ENCODE results near the gene SLC5A9.
"Not testable (repeated sequence)": the region's sequence is repeated elsewhere in the genome, so short reads cannot be mapped to it uniquely, and the experiment has no call there.

Gene SLC5A9

DNA sequence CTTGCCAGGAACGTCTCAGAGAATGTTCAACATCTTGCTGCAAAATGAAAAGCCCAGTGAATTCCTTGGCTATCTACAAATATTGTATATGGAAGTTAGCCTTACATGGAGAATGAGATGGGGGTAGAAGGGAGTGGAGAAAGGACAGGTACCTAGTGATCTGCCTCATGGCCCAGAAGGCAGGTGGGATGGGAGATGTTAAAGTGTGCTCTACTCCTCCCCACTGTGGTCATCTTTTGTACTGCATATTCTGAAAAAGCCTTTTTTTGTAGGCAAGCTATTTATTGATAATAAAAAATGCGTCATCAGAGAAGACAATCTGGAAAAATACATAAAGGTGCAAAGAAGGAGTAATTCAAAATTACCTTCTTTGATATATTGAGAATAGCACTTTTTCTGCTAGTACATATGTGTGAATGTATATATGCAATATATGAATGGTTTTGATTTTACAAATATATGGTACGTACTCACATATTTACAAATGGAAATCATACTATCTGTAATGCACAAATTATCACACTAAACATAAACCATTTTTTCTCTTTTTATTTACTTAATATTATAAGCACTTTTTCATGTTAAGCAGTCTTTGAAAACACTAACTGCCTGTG, 19.1 kb upstream of the SLC5A9 start:
- Mint-ChIP-seq H3K4me3 (no peak overlapping the region), H3K27me3 (peaks cover 30% of the 10 kb centered on the region), H3K4me1 (ENCODE audit: low read depth) (no peaks in the 10 kb centered on the region), H3K9me3 (no peaks in the 10 kb centered on the region), H3K36me3 (ENCODE audit: low read depth) (no peaks in the 10 kb centered on the region), H3K27ac (no peak overlapping the region)
- intact Hi-C loops (cut with micrococcal nuclease): no loop called here

DNA sequence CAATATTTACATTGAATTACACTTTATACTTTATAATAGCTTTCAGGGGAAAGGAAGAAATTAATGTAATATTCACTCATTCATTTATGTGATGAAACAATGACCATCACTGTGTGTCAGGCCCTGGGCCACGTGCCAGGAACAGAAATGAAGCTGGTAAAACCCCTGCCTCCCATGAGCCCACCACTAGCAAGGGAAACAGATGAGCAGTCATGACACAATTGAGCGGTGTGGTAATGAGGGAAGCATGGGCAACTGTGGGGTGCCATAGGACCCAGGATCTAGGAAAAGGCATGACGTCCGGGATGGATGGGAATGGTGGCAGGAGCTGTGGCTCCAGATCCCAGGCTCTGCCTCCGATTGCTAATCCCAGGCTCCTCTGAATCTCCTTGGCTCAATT, 17.0 kb upstream of the SLC5A9 start:
- H3K4me1 Mint-ChIP-seq (ENCODE audit: low read depth): no peaks in the 10 kb centered on the region
- no peaks in the 10 kb centered on the region for H3K9me3 Mint-ChIP-seq
- H3K36me3 Mint-ChIP-seq (ENCODE audit: low read depth): no peaks in the 10 kb centered on the region
- intact Hi-C loops (cut with micrococcal nuclease): no loop called here
- no peak overlapping the region for H3K27ac Mint-ChIP-seq
- peaks cover 13% of the 10 kb centered on the region for H3K27me3 Mint-ChIP-seq
- H3K4me3 Mint-ChIP-seq: no peak overlapping the region

DNA sequence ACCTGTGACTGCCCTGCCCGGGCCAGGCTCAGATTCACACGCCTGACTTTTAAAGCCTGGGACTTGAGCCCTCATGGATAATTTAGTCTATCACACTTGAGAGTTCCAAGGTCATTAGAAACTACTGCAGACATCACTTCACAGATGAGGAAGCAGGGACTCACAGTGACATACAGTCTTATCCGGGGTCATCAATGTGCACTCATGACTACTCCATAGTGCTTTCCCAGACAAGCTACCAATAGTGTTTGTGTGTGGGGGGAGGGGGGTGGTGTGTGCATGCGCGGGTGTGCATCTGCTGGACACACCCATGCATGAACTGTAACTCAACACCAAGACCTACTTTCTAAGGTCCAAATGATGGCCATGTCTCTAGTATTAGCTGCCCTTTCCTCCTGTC, 16.1 kb upstream of the SLC5A9 start:
- Mint-ChIP-seq H3K27me3 (peaks cover 6% of the 10 kb centered on the region), H3K4me1 (ENCODE audit: low read depth) (no peaks in the 10 kb centered on the region), H3K4me3 (no peak overlapping the region), H3K9me3 (no peaks in the 10 kb centered on the region), H3K36me3 (ENCODE audit: low read depth) (no peaks in the 10 kb centered on the region), H3K27ac (no peak overlapping the region)
- intact Hi-C loops (cut with micrococcal nuclease): no loop called here

DNA sequence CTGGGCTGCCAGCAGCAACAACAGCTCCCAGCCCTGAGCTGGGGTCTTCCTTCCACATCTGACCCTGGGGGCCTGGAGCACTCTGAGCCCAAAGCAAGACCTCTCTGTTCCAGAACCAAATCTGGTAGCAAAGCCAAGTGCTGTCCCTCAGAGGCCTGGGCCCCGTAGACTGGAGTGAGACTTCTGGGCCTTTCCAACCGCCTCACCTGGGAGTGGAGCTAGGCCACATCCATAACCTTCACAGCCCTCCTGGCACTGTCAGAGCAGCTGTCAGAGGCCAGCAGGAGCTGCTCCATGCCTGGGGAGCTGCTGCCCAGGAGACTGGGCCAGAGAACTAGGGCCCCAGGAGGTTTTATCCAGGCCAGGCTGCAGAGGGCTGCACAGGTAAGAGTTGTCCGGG, 15.4 kb upstream of the SLC5A9 start:
- peaks cover 6% of the 10 kb centered on the region for H3K27me3 Mint-ChIP-seq
- H3K36me3 Mint-ChIP-seq (ENCODE audit: low read depth): no peaks in the 10 kb centered on the region
- H3K9me3 Mint-ChIP-seq: no peaks in the 10 kb centered on the region
- H3K4me3 Mint-ChIP-seq: no peak overlapping the region
- H3K4me1 Mint-ChIP-seq (ENCODE audit: low read depth): no peaks in the 10 kb centered on the region
- H3K27ac Mint-ChIP-seq: no peak overlapping the region
- intact Hi-C loops (cut with micrococcal nuclease): no loop called here

DNA sequence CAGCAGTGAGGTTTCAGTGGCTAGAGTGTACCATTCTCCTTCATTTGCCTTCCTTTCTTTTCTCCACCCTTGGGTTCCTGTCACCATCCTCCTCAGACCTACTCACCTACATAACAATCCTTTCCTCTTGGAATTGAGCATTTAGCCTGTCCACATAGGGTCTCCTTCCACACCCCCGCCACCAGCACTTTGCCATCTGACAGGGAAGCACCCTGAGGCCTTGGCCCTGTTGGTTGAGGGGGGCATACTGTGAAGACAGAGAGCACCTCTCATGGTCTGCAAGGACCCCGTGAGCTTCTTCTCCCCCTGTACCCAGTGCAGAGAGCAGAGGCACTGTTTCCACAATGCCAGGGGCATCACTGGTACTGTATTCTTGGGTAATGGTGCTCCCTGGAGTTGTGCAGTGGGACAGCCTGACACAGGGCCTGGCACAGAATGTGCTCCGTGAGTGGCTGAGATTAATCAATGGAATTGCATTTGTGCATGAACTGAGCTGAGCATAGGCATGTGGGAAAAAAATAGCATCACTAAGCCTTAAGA, 14.9 kb upstream of the SLC5A9 start:
- H3K4me3 Mint-ChIP-seq: no peak overlapping the region
- H3K27ac Mint-ChIP-seq: no peak overlapping the region
- no peaks in the 10 kb centered on the region for H3K4me1 Mint-ChIP-seq (ENCODE audit: low read depth)
- H3K9me3 Mint-ChIP-seq: no peaks in the 10 kb centered on the region
- peaks cover 2% of the 10 kb centered on the region for H3K27me3 Mint-ChIP-seq
- no peaks in the 10 kb centered on the region for H3K36me3 Mint-ChIP-seq (ENCODE audit: low read depth)
- intact Hi-C loops (cut with micrococcal nuclease): no loop called here

DNA sequence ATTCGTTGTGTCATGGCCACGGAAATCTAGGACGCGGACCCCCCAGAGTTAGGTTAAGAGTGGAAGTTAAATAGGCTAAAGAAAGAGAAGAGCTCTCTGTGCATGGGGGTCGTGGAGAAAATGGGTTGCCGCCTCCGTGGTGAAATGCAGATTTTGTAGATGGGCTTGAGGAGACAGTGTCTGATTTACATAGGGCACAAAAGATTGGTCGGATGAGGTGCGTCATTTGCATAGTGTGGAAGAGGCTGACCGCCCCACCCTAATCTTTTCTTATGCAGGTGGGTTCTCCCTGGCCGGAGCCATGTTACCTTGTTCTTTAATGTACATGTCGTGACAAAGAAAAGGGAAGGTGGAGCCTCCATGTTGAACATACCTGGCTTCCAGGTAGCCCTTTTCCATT, 14.3 kb upstream of the SLC5A9 start:
- no peaks in the 10 kb centered on the region for H3K36me3 Mint-ChIP-seq (ENCODE audit: low read depth)
- no peak overlapping the region for H3K4me3 Mint-ChIP-seq
- no peak overlapping the region for H3K27ac Mint-ChIP-seq
- H3K4me1 Mint-ChIP-seq (ENCODE audit: low read depth): no peaks in the 10 kb centered on the region
- H3K27me3 Mint-ChIP-seq: peaks cover 2% of the 10 kb centered on the region
- H3K9me3 Mint-ChIP-seq: no peaks in the 10 kb centered on the region
- intact Hi-C loops (cut with micrococcal nuclease): no loop called here

DNA sequence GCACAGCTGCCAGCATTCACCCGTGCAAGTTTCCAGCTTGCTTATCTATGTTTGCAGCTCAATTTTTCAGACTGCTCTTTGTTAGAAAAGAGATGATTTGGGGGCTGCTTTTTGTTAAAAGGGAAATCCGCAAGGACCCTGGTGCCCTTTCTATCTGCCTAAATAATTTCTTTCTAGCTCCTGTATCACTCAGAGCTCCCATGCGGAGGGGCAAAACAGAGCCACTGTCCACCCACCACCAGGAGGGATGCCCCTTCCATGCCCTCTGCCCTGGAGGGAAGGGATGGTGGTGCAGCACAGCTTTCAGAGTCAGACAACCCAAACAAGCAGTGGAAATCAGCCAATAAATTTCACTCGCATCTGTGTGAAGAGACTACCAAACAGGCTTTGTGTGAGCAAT, 13.9 kb upstream of the SLC5A9 start:
- Mint-ChIP-seq H3K9me3 (no peaks in the 10 kb centered on the region), H3K27ac (no peak overlapping the region), H3K27me3 (peaks cover 5% of the 10 kb centered on the region), H3K4me1 (ENCODE audit: low read depth) (no peaks in the 10 kb centered on the region), H3K36me3 (ENCODE audit: low read depth) (no peaks in the 10 kb centered on the region), H3K4me3 (no peak overlapping the region)
- intact Hi-C loops (cut with micrococcal nuclease): no loop called here

DNA sequence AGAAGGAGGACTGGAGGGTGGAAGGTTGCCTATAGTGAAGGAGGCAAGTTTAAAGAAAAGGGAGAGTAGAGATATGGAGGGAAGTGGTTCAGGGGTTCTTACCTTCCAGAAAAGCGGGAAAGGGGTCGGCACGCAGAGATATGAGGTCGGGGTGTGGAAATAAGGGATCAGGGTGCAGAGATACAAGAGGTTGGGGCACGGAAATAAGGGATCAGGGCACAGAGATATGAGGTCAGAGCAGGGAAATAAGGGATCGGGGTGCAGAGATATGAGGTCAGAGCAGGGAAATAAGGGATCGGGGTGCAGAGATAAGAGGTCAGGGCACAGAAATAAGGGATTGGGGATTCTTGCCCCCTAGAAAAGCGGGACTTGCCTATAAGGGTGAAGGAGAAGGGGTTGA, 9.1 kb upstream of the SLC5A9 start:
- H3K4me3 Mint-ChIP-seq; H3K9me3 Mint-ChIP-seq; H3K36me3 Mint-ChIP-seq (ENCODE audit: low read depth); intact Hi-C loops (cut with micrococcal nuclease); H3K27ac Mint-ChIP-seq; H3K27me3 Mint-ChIP-seq: not testable (repeated sequence)
- peaks cover 15% of the 10 kb centered on the region for H3K4me1 Mint-ChIP-seq (ENCODE audit: low read depth)

DNA sequence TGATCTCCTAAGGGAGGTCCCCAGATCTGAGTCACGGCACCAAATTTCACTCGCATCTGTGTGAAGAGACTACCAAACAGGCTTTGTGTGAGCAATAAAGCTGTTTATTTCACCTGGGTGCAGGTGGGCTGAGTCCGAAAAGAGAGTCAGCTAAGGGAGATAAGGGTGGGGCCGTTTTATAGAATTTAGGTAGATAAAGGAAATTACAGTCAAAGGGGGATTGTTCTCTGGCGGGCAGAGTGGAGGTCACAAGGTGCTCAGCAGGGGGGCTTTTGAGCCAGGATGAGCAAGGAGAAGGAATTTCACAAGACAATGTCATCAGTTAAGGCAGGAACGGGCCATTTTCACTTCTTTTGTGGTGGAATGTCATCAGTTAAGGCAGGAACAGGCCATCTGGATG, 8.2 kb upstream of the SLC5A9 start:
- H3K4me1 Mint-ChIP-seq (ENCODE audit: low read depth): peaks cover 15% of the 10 kb centered on the region
- intact Hi-C loops (cut with micrococcal nuclease); H3K36me3 Mint-ChIP-seq (ENCODE audit: low read depth); H3K27ac Mint-ChIP-seq; H3K27me3 Mint-ChIP-seq; H3K4me3 Mint-ChIP-seq; H3K9me3 Mint-ChIP-seq: not testable (repeated sequence)

DNA sequence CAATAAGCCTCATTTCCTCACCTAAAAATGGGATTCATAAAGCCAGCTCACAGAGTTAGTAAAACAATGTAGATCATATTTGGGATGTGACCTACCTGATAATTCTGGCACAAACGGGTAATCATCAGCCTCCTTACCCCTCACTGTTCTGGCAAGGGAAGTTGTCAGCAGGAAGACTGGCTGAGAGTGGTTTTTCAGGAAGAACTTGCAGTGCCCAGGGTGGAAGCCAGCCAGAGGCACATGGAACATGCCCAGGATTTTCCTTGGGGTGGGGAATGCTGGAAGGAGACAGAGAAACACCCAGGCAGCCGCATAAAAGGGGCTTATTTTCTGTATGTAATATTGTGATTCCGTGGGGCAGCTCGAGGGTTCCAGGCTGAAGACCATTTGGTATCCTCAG, 7.7 kb upstream of the SLC5A9 start:
- Mint-ChIP-seq H3K36me3 (ENCODE audit: low read depth) (no peaks in the 10 kb centered on the region), H3K4me1 (ENCODE audit: low read depth) (peaks cover 15% of the 10 kb centered on the region), H3K9me3 (no peaks in the 10 kb centered on the region), H3K4me3 (no peak overlapping the region), H3K27me3 (peaks cover 8% of the 10 kb centered on the region), H3K27ac (no peak overlapping the region)
- intact Hi-C loops (cut with micrococcal nuclease): no loop called here

DNA sequence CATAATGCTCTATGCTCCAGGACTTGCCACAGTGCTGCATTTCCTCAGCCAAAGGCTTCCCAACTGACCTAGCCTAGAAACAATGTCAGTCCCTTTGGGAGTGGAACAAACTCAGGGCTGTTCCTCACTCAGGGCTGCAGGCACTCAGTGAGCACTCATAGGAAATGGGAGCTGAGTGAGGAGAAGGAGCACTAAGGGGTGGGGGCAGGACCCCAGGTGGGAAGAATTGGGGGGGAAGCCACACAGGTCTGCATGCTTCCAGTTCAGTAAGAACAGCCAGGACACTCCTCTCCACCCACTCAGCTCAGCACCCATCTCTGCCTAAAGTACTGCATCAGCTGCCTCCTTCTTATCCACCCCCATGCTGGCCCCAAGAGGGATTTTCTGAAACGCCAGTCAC, 7.3 kb upstream of the SLC5A9 start:
- peaks cover 15% of the 10 kb centered on the region for H3K4me1 Mint-ChIP-seq (ENCODE audit: low read depth)
- no peak overlapping the region for H3K27ac Mint-ChIP-seq
- intact Hi-C loops (cut with micrococcal nuclease): no loop called here
- no peaks in the 10 kb centered on the region for H3K36me3 Mint-ChIP-seq (ENCODE audit: low read depth)
- H3K9me3 Mint-ChIP-seq: no peaks in the 10 kb centered on the region
- H3K27me3 Mint-ChIP-seq: peaks cover 8% of the 10 kb centered on the region
- no peak overlapping the region for H3K4me3 Mint-ChIP-seq

DNA sequence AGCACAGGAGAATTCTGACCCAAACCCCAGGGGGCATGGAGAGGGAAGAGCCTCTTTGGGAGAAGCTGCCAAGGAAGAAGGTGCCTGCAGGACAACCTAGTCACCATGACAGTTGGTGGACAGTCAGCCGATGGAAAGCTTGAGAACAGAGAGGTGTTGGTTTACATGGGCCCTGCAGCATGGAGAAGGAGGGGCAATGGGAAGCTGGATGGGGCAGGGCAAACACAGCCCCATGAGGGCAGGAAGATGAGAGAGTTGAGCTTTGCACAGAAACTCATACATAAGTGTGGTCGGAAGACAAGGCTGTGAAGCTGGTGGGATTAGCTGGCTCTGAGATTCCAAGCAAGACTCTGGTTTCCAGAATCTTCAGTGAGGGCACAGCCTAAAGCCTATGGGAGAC, 6.6 kb upstream of the SLC5A9 start:
- intact Hi-C loops (cut with micrococcal nuclease): no loop called here
- no peaks in the 10 kb centered on the region for H3K36me3 Mint-ChIP-seq (ENCODE audit: low read depth)
- no peak overlapping the region for H3K27ac Mint-ChIP-seq
- H3K9me3 Mint-ChIP-seq: no peaks in the 10 kb centered on the region
- peaks cover 15% of the 10 kb centered on the region for H3K4me1 Mint-ChIP-seq (ENCODE audit: low read depth)
- peaks cover 8% of the 10 kb centered on the region for H3K27me3 Mint-ChIP-seq
- H3K4me3 Mint-ChIP-seq: no peak overlapping the region

DNA sequence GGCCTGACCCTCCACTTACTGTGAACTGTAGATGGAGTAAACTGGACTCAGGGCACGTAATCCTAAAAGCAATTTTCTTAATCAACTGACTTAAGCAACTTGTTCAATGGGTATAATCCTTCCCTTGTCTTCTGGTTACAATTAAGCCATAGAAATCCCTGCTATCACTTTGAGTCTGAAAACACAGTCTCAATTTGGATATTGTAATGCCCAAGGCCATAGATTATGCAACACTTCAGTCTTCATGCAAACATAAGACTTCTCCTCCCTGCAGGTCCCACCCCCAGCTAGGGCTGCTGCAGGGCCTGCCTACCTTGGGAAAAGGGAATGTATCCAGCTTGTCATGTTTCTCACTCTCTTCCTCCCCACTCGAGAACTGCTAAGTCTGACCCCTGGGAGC, 6.2 kb upstream of the SLC5A9 start:
- Mint-ChIP-seq H3K27ac (no peak overlapping the region), H3K4me3 (no peak overlapping the region), H3K9me3 (no peaks in the 10 kb centered on the region), H3K27me3 (peaks cover 8% of the 10 kb centered on the region), H3K4me1 (ENCODE audit: low read depth) (peaks cover 15% of the 10 kb centered on the region), H3K36me3 (ENCODE audit: low read depth) (no peaks in the 10 kb centered on the region)
- intact Hi-C loops (cut with micrococcal nuclease): no loop called here

DNA sequence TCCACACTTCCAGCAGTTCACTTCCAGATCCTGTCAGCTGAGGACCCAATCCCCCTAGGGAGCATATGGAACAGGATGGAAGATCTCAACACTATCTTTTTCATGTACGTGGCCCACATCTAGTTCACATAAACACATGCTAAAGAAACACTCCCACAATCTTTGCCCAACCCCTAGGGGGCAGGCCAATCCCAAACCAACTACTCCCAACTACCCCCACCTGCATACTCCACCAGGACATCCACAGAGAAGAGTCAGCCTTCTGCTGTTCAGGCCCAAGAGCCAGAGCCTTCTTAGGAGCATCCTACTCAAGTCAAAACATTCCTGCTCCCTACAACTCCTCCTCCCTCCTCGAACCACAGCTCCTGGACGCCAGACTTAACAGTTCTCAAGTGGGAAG, 5.6 kb upstream of the SLC5A9 start:
- Mint-ChIP-seq H3K27ac (no peak overlapping the region), H3K4me1 (ENCODE audit: low read depth) (peaks cover 15% of the 10 kb centered on the region), H3K27me3 (peaks cover 8% of the 10 kb centered on the region), H3K36me3 (ENCODE audit: low read depth) (no peaks in the 10 kb centered on the region), H3K9me3 (no peaks in the 10 kb centered on the region), H3K4me3 (no peak overlapping the region)
- intact Hi-C loops (cut with micrococcal nuclease): no loop called here

DNA sequence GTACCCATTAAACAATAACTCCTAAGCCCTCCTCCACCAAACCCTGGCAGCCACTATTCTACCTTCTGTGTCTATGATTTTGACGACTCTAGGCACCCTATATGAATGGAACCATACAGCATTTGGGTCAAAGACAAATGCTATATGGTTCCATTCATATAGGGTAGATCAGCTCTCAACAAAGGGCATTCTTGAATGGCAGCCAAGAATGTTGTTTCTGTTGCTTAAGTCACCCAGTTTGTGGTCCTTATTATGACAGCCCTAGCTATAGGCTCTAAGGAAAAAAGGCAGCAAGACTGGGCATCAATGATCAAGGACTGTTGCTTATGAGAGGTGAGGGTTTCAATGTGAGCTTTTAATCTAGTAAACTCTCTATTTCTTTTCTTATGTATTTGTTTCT, 4.7 kb upstream of the SLC5A9 start:
- intact Hi-C loops (cut with micrococcal nuclease): no loop called here
- H3K4me3 Mint-ChIP-seq: no peak overlapping the region
- H3K27ac Mint-ChIP-seq: no peak overlapping the region
- no peaks in the 10 kb centered on the region for H3K9me3 Mint-ChIP-seq
- peaks cover 7% of the 10 kb centered on the region for H3K27me3 Mint-ChIP-seq
- no peaks in the 10 kb centered on the region for H3K36me3 Mint-ChIP-seq (ENCODE audit: low read depth)
- H3K4me1 Mint-ChIP-seq (ENCODE audit: low read depth): peaks cover 21% of the 10 kb centered on the region

Data from dendritic cell treated with granulocyte-macrophage colony-stimulating factor and Interleukin-4, amounts not matched to agents 40 ng/mL and 50 ng/mL, for 4 days (primary cell).